Psoas muscle (tissue), 8 donors: ENCODE measurements around the gene DXO. TPM values are rescaled to one million over a fixed set of nuclear protein-coding genes. Genes with fewer than 3 reads are reported as not detected.

Experiments
- ATAC-seq, 4 donors: fragments of 200-7000 bp; cut with Tn5 transposase; one replicate each; pipeline ENCODE4 v1.9.1; 2020; ENCODE audit warnings: moderate library complexity in 3 of 4, mild to moderate bottlenecking in 2 of 4
- DNase-seq, 2 donors: peaks; one replicate each; pipeline ENCODE4 v3.0.0-alpha.2; 2020
- H3K27ac ChIP-seq: fragments of 200-600 bp; one replicate; pipeline ENCODE4 v1.8.0; 2022
- H3K27me3 ChIP-seq, 3 donors: fragments of 200-600 bp in 1 of 3; one replicate each; pipeline versions ENCODE4 v1.6.1 to v1.8.0; 2013 to 2022; ENCODE audit warnings: low read length in 2 of 3, mild to moderate bottlenecking in 2 of 3, moderate library complexity in 1 of 3; ENCODE audit not compliant: insufficient read depth in 3 of 3
- H3K36me3 ChIP-seq, 2 donors: fragments of 200-600 bp in 1 of 2; one replicate each; pipeline versions ENCODE4 v1.6.1 to v1.8.0; 2013 to 2022; ENCODE audit warnings: low read depth in 1 of 2, mild to moderate bottlenecking in 1 of 2, moderate library complexity in 1 of 2; ENCODE audit not compliant: insufficient read depth in 1 of 2
- H3K4me1 ChIP-seq: fragments of 200-600 bp; one replicate; pipeline ENCODE4 v1.8.0; 2022
- H3K4me3 ChIP-seq: fragments of 200-600 bp; one replicate; pipeline ENCODE4 v1.8.0; 2022; ENCODE audit warnings: mild to moderate bottlenecking
- H3K9me3 ChIP-seq: fragments of 200-600 bp; one replicate; pipeline ENCODE4 v1.8.0; 2022
- WGBS, 3 donors: extraction: QIAGEN DNeasy Blood & Tissue Kit; methylation state at CpG; one replicate each; pipeline versions ENCODE4 v1.1.6 to v1.1.7; 2013; 5-methylcytosine and 5-hydroxymethylcytosine counted together
- intact Hi-C, 2 donors: fragments of 100-400 bp; cut with DNase I; formaldehyde crosslinking; loops; one replicate each; pipeline versions ENCODE4 v1.11.0 to v1.14.2; 2022
- polyA plus RNA-seq, 3 donors: library from polyadenylated mRNA; stranded (reverse); fragments of 200-250 nt; gene quantifications; one replicate each; pipeline ENCODE4 v1.2.3, GENCODE V29; 2013
- total RNA-seq, 4 donors: library from RNA; stranded (reverse); fragmentation: NEBNext Ultra II Directional in 2 of 4; extraction: Animal tissue kit (Norgen Biotek cat#: 25700) in 2 of 4; gene quantifications; one replicate each; pipeline versions ENCODE4 v1.2.1 to v1.2.4, GENCODE V29; 2021 to 2023
- TF ChIP-seq, protein P1 (sequence below): fragments of 200-600 bp; IDR thresholded peaks from one replicate; pipeline ENCODE4 v1.8.0; 2022; ENCODE audit warnings: antibody characterized with exemption
- donor health status: healthy with polysubstance abuse.
- donor health status: DM: no; HTN: no; CAD: no; lungs with moderate emphysema.
- donor health status: Bipolar disorder and iron deficiency.
- donor health status: healthy.
- donor health status: DM: yes; HTN: yes; CAD: no.
- donor health status: DM: no; HTN: no; CAD: no.
- donor health status: DM: no; HTN: no; CAD: no.
- donor health status: DM: yes; HTN: yes; CAD: no.

The DXO gene
- total and polyA plus RNA-seq, 7 donors = 7.4 to 20.6 (median 9.5) TPM

DNA sequence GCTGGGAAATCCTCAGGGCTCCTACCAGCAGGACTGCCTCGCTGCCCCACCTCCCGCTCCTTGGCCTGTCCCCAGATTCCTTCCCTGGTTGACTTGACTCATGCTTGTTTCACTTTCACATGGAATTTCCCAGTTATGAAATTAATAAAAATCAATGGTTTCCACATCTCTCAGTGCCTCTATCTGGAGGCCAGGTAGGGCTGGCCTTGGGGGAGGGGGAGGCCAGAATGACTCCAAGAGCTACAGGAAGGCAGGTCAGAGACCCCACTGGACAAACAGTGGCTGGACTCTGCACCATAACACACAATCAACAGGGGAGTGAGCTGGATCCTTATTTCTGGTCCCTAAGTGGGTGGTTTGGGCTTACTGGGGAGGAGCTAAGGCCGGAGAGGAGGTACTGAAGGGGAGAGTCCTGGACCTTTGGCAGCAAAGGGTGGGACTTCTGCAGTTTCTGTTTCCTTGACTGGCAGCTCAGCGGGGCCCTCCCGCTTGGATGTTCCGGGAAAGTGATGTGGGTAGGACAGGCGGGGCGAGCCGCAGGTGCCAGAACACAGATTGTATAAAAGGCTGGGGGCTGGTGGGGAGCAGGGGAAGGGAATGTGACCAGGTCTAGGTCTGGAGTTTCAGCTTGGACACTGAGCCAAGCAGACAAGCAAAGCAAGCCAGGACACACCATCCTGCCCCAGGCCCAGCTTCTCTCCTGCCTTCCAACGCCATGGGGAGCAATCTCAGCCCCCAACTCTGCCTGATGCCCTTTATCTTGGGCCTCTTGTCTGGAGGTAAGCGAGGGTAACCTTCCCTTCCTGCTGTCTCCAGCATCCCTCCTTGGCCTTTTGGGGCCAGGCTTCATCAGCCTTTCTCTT lies 26.2 kb downstream of the DXO start, which contains the start of gene CFB:
TSS of gene CFB (plus strand) at position 589 of the 863 bp plus-strand sequence. CDS start at position 716, 127 bp downstream.
- WGBS, 3 donors = 34 to 36% (median 35%) methylated on average over 10 to 11 of the region's 11 CpGs
- Histone ChIP-seq H3K9me3 (no peaks in the 10 kb centered on the region), H3K36me3 (no peaks in the 10 kb centered on the region), H3K4me1 (no peaks in the 10 kb centered on the region), H3K27me3 (peaks cover 0 to 28% (median 0%) of the 10 kb centered on the region in 3 donors), H3K27ac (peak within 1 kb of the TSS; percentile 55), H3K4me3 (peak within 1 kb of the TSS; percentile 22)
- DNase-seq (peak; percentile 84 to 87), ATAC-seq (peak; percentile 48 to 67 (median 50))
- TF ChIP-seq, protein P1, sequence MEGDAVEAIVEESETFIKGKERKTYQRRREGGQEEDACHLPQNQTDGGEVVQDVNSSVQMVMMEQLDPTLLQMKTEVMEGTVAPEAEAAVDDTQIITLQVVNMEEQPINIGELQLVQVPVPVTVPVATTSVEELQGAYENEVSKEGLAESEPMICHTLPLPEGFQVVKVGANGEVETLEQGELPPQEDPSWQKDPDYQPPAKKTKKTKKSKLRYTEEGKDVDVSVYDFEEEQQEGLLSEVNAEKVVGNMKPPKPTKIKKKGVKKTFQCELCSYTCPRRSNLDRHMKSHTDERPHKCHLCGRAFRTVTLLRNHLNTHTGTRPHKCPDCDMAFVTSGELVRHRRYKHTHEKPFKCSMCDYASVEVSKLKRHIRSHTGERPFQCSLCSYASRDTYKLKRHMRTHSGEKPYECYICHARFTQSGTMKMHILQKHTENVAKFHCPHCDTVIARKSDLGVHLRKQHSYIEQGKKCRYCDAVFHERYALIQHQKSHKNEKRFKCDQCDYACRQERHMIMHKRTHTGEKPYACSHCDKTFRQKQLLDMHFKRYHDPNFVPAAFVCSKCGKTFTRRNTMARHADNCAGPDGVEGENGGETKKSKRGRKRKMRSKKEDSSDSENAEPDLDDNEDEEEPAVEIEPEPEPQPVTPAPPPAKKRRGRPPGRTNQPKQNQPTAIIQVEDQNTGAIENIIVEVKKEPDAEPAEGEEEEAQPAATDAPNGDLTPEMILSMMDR = no peak
- intact Hi-C loops = no loop called here

DNA sequence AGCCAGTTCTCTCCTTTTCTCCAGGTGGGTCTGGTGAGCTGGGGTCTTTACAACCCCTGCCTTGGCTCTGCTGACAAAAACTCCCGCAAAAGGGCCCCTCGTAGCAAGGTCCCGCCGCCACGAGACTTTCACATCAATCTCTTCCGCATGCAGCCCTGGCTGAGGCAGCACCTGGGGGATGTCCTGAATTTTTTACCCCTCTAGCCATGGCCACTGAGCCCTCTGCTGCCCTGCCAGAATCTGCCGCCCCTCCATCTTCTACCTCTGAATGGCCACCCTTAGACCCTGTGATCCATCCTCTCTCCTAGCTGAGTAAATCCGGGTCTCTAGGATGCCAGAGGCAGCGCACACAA lies 26.8 kb downstream of the DXO start:
- Histone ChIP-seq H3K4me3 (no peak overlapping the region), H3K36me3 (no peaks in the 10 kb centered on the region), H3K4me1 (no peaks in the 10 kb centered on the region), H3K27me3 (peaks cover 0 to 28% (median 0%) of the 10 kb centered on the region in 3 donors), H3K27ac (peak overlapping the region; percentile 30), H3K9me3 (no peaks in the 10 kb centered on the region)
- TF ChIP-seq, protein P1 = no peak
- ATAC-seq = no peak
- 67 to 74% (median 73%) methylated on average over 9 of the region's 9 CpGs for WGBS, 3 donors
- no peak for DNase-seq
- intact Hi-C loops = no loop called here

DNA sequence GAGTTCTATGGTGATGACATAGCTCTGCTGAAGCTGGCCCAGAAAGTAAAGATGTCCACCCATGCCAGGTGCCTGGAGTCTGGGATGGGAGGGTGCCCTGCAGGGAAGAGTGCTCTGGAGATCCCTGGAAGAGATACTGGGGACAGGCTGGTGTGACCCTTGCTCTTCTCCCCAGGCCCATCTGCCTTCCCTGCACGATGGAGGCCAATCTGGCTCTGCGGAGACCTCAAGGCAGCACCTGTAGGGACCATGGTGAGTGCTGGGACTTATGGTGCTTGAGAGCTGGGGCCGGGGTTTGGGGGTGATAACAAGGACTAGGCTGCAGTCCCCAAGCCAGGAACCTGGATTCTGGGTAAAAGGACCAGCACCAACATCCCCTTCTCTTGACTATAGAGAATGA lies 28.2 kb downstream of the DXO start:
- 79 to 83% (median 81%) methylated on average over 3 of the region's 3 CpGs for WGBS, 3 donors
- DNase-seq = no peak
- Histone ChIP-seq H3K27ac (no peak overlapping the region), H3K4me3 (no peak overlapping the region), H3K9me3 (no peaks in the 10 kb centered on the region), H3K4me1 (no peaks in the 10 kb centered on the region), H3K27me3 (peaks cover 0 to 28% (median 0%) of the 10 kb centered on the region in 3 donors), H3K36me3 (no peaks in the 10 kb centered on the region)
- intact Hi-C loops = no loop called here
- ATAC-seq = no peak
- TF ChIP-seq, protein P1 = no peak

DNA sequence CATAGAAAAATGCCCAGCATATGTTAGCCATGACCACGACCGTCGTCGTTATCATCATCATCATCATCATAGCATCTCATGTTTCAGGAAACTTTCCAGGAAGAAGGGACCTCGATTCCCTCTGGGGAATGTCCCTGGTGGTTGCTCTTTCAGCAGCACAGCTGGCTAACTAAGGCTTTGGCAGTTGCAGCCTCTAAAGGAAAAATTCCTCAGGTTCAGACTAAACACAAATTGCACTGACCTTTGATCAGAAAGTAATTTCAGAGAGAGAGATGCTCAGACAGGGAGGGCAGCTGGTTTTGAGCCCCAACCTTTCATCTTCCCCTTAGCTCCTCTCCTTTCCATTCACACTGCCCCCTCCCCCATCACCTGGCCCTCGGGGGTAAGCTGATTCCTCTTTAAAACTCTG lies 31.7 kb downstream of the DXO start:
- intact Hi-C loops = no loop called here
- H3K27me3 ChIP-seq = peaks cover 0 to 27% (median 0%) of the 10 kb centered on the region in 3 donors
- WGBS, 3 donors = 1 to 3% (median 2%) methylated on average over 6 of the region's 6 CpGs

More for the DNA sequence above, 31.7 kb downstream of the DXO start:
- no peaks in the 10 kb centered on the region for H3K4me1 ChIP-seq
- H3K4me3 ChIP-seq = no peak overlapping the region
- H3K36me3 ChIP-seq = no peaks in the 10 kb centered on the region
- TF ChIP-seq, protein P1 = no peak
- H3K27ac ChIP-seq = no peak overlapping the region
- ATAC-seq (no peak), DNase-seq (no peak)
- no peaks in the 10 kb centered on the region for H3K9me3 ChIP-seq
